ENCODE data around the gene CECR2. TPM values are rescaled to one million over a fixed set of nuclear protein-coding genes. Genes with fewer than 3 reads are reported as not detected.

Gene CECR2
- total RNA-seq, 2 experiments from 2014 or later, result 0.17 TPM; not detected in 1

DNA sequence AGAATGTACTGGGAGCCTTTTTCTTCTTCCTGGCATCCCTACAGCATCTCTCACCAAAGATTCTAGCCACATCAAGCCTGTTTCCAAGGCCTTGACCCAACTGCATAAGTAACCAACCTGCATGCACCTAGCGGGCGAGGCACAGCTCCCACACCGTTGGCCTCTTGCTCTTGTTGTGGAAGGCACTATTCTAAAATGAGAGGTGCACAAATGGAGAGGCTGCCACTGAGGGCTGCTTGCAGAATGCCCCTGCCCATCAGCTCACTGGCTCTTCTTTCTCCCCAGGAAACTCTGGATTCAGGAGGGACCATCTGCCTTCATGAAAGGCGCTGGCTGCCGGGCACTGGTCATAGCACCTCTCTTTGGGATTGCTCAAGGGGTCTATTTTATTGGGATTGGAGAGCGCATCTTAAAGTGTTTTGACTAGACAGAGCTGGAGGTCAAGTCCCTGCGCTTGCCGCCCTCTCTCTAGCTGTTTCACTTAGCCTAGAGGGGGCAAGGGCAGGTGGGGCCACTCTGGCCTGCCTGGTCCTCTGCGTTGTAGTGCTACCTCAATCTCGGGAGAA is 220.6 kb downstream of the CECR2 start:
- H3K27me3 Mint-ChIP-seq (ENCODE audit: low read depth), result no peaks in the 10 kb centered on the region
- H3K36me3 Mint-ChIP-seq (ENCODE audit: low read depth), result peaks cover 21% of the 10 kb centered on the region
- no peaks in the 10 kb centered on the region for H3K9me3 Mint-ChIP-seq
- H3K27ac Mint-ChIP-seq, result no peak overlapping the region
- no peak overlapping the region for H3K4me3 Mint-ChIP-seq
- H3K4me1 Mint-ChIP-seq (ENCODE audit: low read depth), result no peaks in the 10 kb centered on the region
- CTCF ChIA-PET, result no interaction called here
- intact Hi-C loops (cut with micrococcal nuclease), result no loop called here
- DNase-seq, result no peak

- H3K4me3 Mint-ChIP-seq, result no peak overlapping the region
- CTCF ChIA-PET, result no interaction called here
- intact Hi-C loops (cut with micrococcal nuclease), result no loop called here
- no peak overlapping the region for H3K27ac Mint-ChIP-seq
- H3K9me3 Mint-ChIP-seq, result no peaks in the 10 kb centered on the region
- no peaks in the 10 kb centered on the region for H3K4me1 Mint-ChIP-seq (ENCODE audit: low read depth)
- DNase-seq, result no peak
- H3K36me3 Mint-ChIP-seq (ENCODE audit: low read depth), result peaks cover 21% of the 10 kb centered on the region
- H3K27me3 Mint-ChIP-seq (ENCODE audit: low read depth), result no peaks in the 10 kb centered on the region
Observed at GRCh38 chr22:17590586-17590985, 221.3 kb downstream of the CECR2 start.

GRCh38 chr22:17592201-17592600 is 222.9 kb downstream of the CECR2 start:
- peaks cover 31% of the 10 kb centered on the region for H3K36me3 Mint-ChIP-seq (ENCODE audit: low read depth)
- peak overlapping the region; percentile 9 for H3K27ac Mint-ChIP-seq
- no peaks in the 10 kb centered on the region for H3K27me3 Mint-ChIP-seq (ENCODE audit: low read depth)
- CTCF ChIA-PET, result interaction anchor here (0.6 kb wide), 1 partner anchor 210 kb away, joined by 3 read pairs; no protein-coding TSS in a partner anchor
- H3K4me1 Mint-ChIP-seq (ENCODE audit: low read depth), result no peaks in the 10 kb centered on the region
- H3K4me3 Mint-ChIP-seq, result no peak overlapping the region
- no peak for DNase-seq
- intact Hi-C loops (cut with micrococcal nuclease), result no loop called here
- H3K9me3 Mint-ChIP-seq, result no peaks in the 10 kb centered on the region

DNA sequence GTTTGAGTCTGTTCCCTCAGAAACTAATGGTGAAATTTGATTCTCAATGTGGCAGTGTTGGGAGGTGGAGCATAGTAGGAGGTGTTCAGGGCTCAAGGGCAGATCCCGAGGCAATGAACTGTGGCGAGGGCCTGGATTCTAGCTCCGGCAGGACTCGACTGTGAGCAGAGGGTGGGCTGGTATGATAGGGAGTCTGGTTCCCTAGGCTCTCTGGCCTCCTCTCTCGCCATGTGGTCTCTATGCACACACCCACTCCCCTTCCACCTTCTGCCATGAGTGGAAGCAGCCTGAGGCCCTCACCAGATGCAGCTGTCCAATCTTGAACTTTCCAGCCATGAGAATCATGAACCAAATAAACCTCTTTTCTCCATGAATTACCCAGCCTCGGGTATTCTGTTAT is 227.0 kb downstream of the CECR2 start:
- CTCF ChIA-PET, result no interaction called here
- no peak for DNase-seq
- H3K36me3 Mint-ChIP-seq (ENCODE audit: low read depth), result peaks cover 49% of the 10 kb centered on the region
- H3K9me3 Mint-ChIP-seq, result no peaks in the 10 kb centered on the region
- intact Hi-C loops (cut with micrococcal nuclease), result no loop called here
- no peak overlapping the region for H3K27ac Mint-ChIP-seq
- no peaks in the 10 kb centered on the region for H3K4me1 Mint-ChIP-seq (ENCODE audit: low read depth)
- no peak overlapping the region for H3K4me3 Mint-ChIP-seq
- H3K27me3 Mint-ChIP-seq (ENCODE audit: low read depth), result no peaks in the 10 kb centered on the region

DNA sequence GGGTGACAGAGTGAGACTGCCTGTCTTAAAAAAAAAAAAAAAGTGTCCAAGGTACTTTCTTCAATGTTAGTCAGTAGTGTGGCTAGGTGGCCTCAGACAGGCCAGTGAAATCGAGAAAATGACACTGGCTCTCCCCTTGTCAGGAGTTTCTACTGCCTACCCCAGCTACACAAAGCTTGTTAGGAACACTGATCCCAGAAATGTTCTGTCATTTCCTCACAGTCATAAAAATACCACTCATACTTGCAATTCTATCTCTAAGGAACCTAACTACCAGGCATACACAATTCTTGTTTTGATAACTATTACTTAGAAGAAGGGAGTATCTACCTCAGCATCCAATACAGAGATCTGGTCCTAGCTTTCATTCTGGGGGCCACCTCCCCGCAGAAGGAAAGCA is 228.0 kb downstream of the CECR2 start:
- Mint-ChIP-seq H3K36me3 (ENCODE audit: low read depth) (peaks cover 43% of the 10 kb centered on the region), H3K27ac (no peak overlapping the region), H3K4me3 (no peak overlapping the region), H3K27me3 (ENCODE audit: low read depth) (no peaks in the 10 kb centered on the region), H3K9me3 (no peaks in the 10 kb centered on the region), H3K4me1 (ENCODE audit: low read depth) (no peaks in the 10 kb centered on the region)
- intact Hi-C loops (cut with micrococcal nuclease), result no loop called here
- CTCF ChIA-PET, result interaction anchor here (0.7 kb wide), 1 partner anchor 74 kb away, joined by 3 read pairs; no protein-coding TSS in a partner anchor
- no peak for DNase-seq

- intact Hi-C loops (cut with micrococcal nuclease), result no loop called here
- no peak for DNase-seq
- Mint-ChIP-seq H3K4me1 (ENCODE audit: low read depth) (no peaks in the 10 kb centered on the region), H3K27me3 (ENCODE audit: low read depth) (no peaks in the 10 kb centered on the region), H3K9me3 (no peaks in the 10 kb centered on the region), H3K27ac (no peak overlapping the region), H3K4me3 (no peak overlapping the region), H3K36me3 (ENCODE audit: low read depth) (peaks cover 40% of the 10 kb centered on the region)
- CTCF ChIA-PET, result no interaction called here
Observed at GRCh38 chr22:17598318-17598717, 229.1 kb downstream of the CECR2 start.

DNA sequence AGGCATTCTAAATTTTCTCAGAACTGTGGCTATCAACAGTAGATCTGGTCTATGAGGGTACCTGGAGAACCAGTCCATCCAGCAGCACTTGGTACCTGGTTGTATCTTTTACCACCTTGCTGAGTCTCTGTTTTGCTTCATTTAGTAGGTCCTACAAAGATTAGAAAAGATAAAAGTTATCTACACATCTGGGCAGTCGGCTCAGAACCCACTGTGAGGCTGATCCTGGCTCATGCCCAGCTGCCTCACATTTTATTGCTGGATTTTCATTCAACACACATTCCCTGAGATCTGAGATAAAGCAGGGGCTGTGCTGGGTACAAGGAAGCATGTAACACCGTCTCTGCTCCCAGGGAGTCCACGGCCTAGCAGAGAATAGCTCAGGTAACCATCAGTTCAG is 231.8 kb downstream of the CECR2 start:
- CTCF ChIA-PET, result no interaction called here
- Mint-ChIP-seq H3K27me3 (ENCODE audit: low read depth) (no peaks in the 10 kb centered on the region), H3K4me3 (no peak overlapping the region)

GRCh38 chr22:17603668-17604067 is 234.4 kb downstream of the CECR2 start:
- H3K27ac Mint-ChIP-seq, result no peak overlapping the region
- peaks cover 11% of the 10 kb centered on the region for H3K36me3 Mint-ChIP-seq (ENCODE audit: low read depth)
- no peaks in the 10 kb centered on the region for H3K27me3 Mint-ChIP-seq (ENCODE audit: low read depth)
- H3K4me3 Mint-ChIP-seq, result no peak overlapping the region
- intact Hi-C loops (cut with micrococcal nuclease), result no loop called here
- peaks cover 3% of the 10 kb centered on the region for H3K4me1 Mint-ChIP-seq (ENCODE audit: low read depth)
- DNase-seq, result no peak
- no peaks in the 10 kb centered on the region for H3K9me3 Mint-ChIP-seq
- CTCF ChIA-PET, result no interaction called here

More for the DNA sequence above, 231.8 kb downstream of the CECR2 start:
- intact Hi-C loops (cut with micrococcal nuclease), result no loop called here
- H3K4me1 Mint-ChIP-seq (ENCODE audit: low read depth), result peaks cover 1% of the 10 kb centered on the region
- peaks cover 30% of the 10 kb centered on the region for H3K36me3 Mint-ChIP-seq (ENCODE audit: low read depth)
- peak overlapping the region; percentile 41 for H3K27ac Mint-ChIP-seq
- H3K9me3 Mint-ChIP-seq, result no peaks in the 10 kb centered on the region
- no peak for DNase-seq

- CTCF ChIA-PET, result no interaction called here
- peaks cover 3% of the 10 kb centered on the region for H3K4me1 Mint-ChIP-seq (ENCODE audit: low read depth)
- no peak overlapping the region for H3K27ac Mint-ChIP-seq
- H3K4me3 Mint-ChIP-seq, result no peak overlapping the region
- intact Hi-C loops (cut with micrococcal nuclease), result no loop called here
- no peaks in the 10 kb centered on the region for H3K27me3 Mint-ChIP-seq (ENCODE audit: low read depth)
- peaks cover 5% of the 10 kb centered on the region for H3K36me3 Mint-ChIP-seq (ENCODE audit: low read depth)
- H3K9me3 Mint-ChIP-seq, result no peaks in the 10 kb centered on the region
- DNase-seq, result no peak
Observed at GRCh38 chr22:17606496-17606895, 237.2 kb downstream of the CECR2 start.

Other genes starting within 250 kb of the CECR2 start
- under 1 TPM; 0.19 to 0.22 TPM for gene TMEM121B, start 248.1 kb upstream of the CECR2 start, total RNA-seq
- 10 to 100 TPM; 40.1 to 43.7 TPM for gene HDHD5, start 210.2 kb upstream of the CECR2 start, total RNA-seq
- 1 to 10 TPM; 1.1 to 1.5 TPM for gene ADA2, start 150.0 kb upstream of the CECR2 start, total RNA-seq
- not detected for gene SLC25A18, start 194.0 kb downstream of the CECR2 start, total RNA-seq